Activated T-helper 1 cell treated with anti-CD3 and anti-CD28 coated beads, Interleukin-12 subunit alpha, Interleukin-12 subunit beta, Interleukin-2, Interleukin-4 antibody, amounts not matched to agents 30 ng/mL and 10 ng/mL and 1 ng/mL, durations not matched to agents 14 hours and 24 hours and 36 hours (primary cell): ENCODE results near the gene GRM7. TPM values are rescaled to one million over a fixed set of nuclear protein-coding genes. Genes with fewer than 3 reads are reported as not detected.

ENCODE experiments used
- DNase-seq: peaks from one replicate; pipeline ENCODE4 v3.0.0; 2021; ENCODE audit warnings: low spot score
- H3K27ac Mint-ChIP-seq: one replicate; pipeline ENCODE4 v1.8.0; 2021; ENCODE audit warnings: mild to moderate bottlenecking, mixed read lengths
- H3K27me3 Mint-ChIP-seq: one replicate; pipeline ENCODE4 v1.8.0; 2022; ENCODE audit warnings: mild to moderate bottlenecking, moderate library complexity, mixed read lengths; ENCODE audit not compliant: insufficient read depth
- H3K36me3 Mint-ChIP-seq: one replicate; pipeline ENCODE4 v1.8.0; 2021; ENCODE audit warnings: low read depth, mixed read lengths
- H3K4me1 Mint-ChIP-seq: one replicate; pipeline ENCODE4 v1.8.0; 2021; ENCODE audit warnings: low read depth, mixed read lengths
- H3K4me3 Mint-ChIP-seq: one replicate; pipeline ENCODE4 v1.8.0; 2021; ENCODE audit warnings: mild to moderate bottlenecking, moderate library complexity, mixed read lengths
- H3K9me3 Mint-ChIP-seq: one replicate; pipeline ENCODE4 v1.8.0; 2021; ENCODE audit warnings: mixed read lengths
- intact Hi-C: fragments of 100-400 bp; cut with micrococcal nuclease; formaldehyde crosslinking; loops from one replicate; pipeline ENCODE4 v1.15.1; 2024
- total RNA-seq: library from RNA; stranded (reverse); gene quantifications from 2 replicates; pipeline ENCODE4 v1.2.3, GENCODE V29; 2022

The GRM7 gene
- total RNA-seq, 1 donor from 2014 or later: not detected

- H3K9me3 Mint-ChIP-seq: no peaks in the 10 kb centered on the region
- H3K27me3 Mint-ChIP-seq: no peaks in the 10 kb centered on the region
- no peaks in the 10 kb centered on the region for H3K4me1 Mint-ChIP-seq
- H3K27ac Mint-ChIP-seq: no peak overlapping the region
- no peak overlapping the region for H3K4me3 Mint-ChIP-seq
- intact Hi-C loops: no loop called here
- no peak for DNase-seq
- H3K36me3 Mint-ChIP-seq: no peaks in the 10 kb centered on the region
These were observed 848.6 kb downstream of the GRM7 start for GRCh38 chr3:7709376-7710082.

DNA sequence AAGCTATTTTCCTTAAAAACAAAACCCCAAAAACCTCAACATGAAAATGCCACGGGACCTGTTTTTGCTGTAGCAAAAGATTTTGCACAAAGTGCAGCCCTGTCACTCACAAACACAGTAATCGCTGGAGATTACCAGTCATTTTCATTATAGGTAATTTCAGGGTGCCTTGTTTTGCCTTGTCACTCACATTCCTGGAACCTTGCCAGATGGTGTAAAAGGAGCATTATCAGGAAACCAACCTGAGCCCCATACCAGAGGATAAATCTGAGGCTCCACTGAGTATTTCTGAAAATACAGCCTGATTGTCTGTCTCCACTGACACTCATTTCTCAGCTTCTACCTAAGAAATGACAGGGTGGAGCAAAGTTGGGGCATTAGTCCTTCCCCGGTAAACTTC is 849.4 kb downstream of the GRM7 start:
- Mint-ChIP-seq H3K27me3 (no peaks in the 10 kb centered on the region), H3K4me1 (no peaks in the 10 kb centered on the region), H3K9me3 (no peaks in the 10 kb centered on the region), H3K4me3 (no peak overlapping the region), H3K36me3 (no peaks in the 10 kb centered on the region), H3K27ac (no peak overlapping the region)
- DNase-seq: no peak
- intact Hi-C loops: no loop called here

GRCh38 chr3:7713724-7714123 is 852.8 kb downstream of the GRM7 start:
- Mint-ChIP-seq H3K27me3 (no peaks in the 10 kb centered on the region), H3K9me3 (no peaks in the 10 kb centered on the region), H3K27ac (no peak overlapping the region), H3K4me1 (no peaks in the 10 kb centered on the region), H3K4me3 (no peak overlapping the region), H3K36me3 (no peaks in the 10 kb centered on the region)
- intact Hi-C loops: no loop called here
- DNase-seq: no peak

GRCh38 chr3:7720649-7721297 is 859.9 kb downstream of the GRM7 start:
- Mint-ChIP-seq H3K4me3 (no peak overlapping the region), H3K9me3 (no peaks in the 10 kb centered on the region), H3K27ac (no peak overlapping the region), H3K4me1 (no peaks in the 10 kb centered on the region), H3K36me3 (no peaks in the 10 kb centered on the region), H3K27me3 (no peaks in the 10 kb centered on the region)
- no peak for DNase-seq
- intact Hi-C loops: no loop called here

DNA sequence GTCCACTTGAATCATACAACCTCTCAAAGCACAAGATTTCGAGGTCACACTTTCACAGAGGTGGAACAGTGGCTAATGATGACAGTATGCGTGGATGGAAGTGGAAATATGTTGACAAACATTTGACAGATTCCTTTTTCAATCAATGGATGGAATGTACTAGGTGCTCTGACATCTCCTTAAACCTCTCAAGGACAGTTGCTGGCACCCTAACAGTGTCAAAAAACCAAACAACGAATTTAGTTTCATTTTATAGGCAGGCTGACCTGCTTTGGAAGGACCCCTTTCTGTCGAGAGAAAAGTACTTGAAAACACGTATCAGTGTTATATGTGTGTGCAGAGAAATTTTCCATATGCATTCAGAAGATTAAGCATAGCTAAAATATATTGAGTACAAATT is 861.0 kb downstream of the GRM7 start:
- intact Hi-C loops: no loop called here
- no peaks in the 10 kb centered on the region for H3K4me1 Mint-ChIP-seq
- H3K4me3 Mint-ChIP-seq: no peak overlapping the region
- H3K27me3 Mint-ChIP-seq: no peaks in the 10 kb centered on the region
- no peaks in the 10 kb centered on the region for H3K9me3 Mint-ChIP-seq
- no peak for DNase-seq
- H3K27ac Mint-ChIP-seq: no peak overlapping the region
- H3K36me3 Mint-ChIP-seq: no peaks in the 10 kb centered on the region

GRCh38 chr3:7728566-7729519 is 867.9 kb downstream of the GRM7 start:
- H3K36me3 Mint-ChIP-seq: no peaks in the 10 kb centered on the region
- no peak overlapping the region for H3K4me3 Mint-ChIP-seq
- no peak for DNase-seq
- H3K27me3 Mint-ChIP-seq: no peaks in the 10 kb centered on the region
- H3K27ac Mint-ChIP-seq: no peak overlapping the region
- no peaks in the 10 kb centered on the region for H3K4me1 Mint-ChIP-seq
- no peaks in the 10 kb centered on the region for H3K9me3 Mint-ChIP-seq
- intact Hi-C loops: no loop called here

- Mint-ChIP-seq H3K27ac (no peak overlapping the region), H3K27me3 (no peaks in the 10 kb centered on the region), H3K4me1 (no peaks in the 10 kb centered on the region), H3K9me3 (no peaks in the 10 kb centered on the region), H3K36me3 (no peaks in the 10 kb centered on the region), H3K4me3 (no peak overlapping the region)
- DNase-seq: no peak
- intact Hi-C loops: no loop called here
These were observed 873.0 kb downstream of the GRM7 start for GRCh38 chr3:7733933-7734332.

- no peak overlapping the region for H3K4me3 Mint-ChIP-seq
- no peak overlapping the region for H3K27ac Mint-ChIP-seq
- H3K9me3 Mint-ChIP-seq: no peaks in the 10 kb centered on the region
- DNase-seq: no peak
- H3K36me3 Mint-ChIP-seq: no peaks in the 10 kb centered on the region
- no peaks in the 10 kb centered on the region for H3K27me3 Mint-ChIP-seq
- intact Hi-C loops: no loop called here
- no peaks in the 10 kb centered on the region for H3K4me1 Mint-ChIP-seq
These were observed 873.5 kb downstream of the GRM7 start for GRCh38 chr3:7734456-7734855.

DNA sequence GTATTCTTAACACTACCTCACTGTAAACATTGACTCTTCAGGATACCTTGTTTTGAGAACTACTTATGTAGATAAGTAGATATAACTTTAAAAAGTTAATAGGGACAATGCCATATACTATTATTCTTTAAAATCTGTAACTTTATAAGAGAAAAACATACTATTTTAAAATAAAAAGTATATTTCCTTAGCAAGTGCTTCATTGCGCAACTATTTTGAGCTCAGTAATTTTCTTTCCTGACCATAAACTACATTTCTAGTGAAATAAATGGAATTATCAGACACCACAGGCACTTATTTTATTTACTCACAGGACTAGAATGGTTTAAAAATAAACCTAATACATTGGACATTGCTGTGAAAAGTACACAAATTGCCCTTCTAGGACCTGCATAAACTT is 876.3 kb downstream of the GRM7 start:
- Mint-ChIP-seq H3K27me3 (no peaks in the 10 kb centered on the region), H3K4me3 (no peak overlapping the region), H3K9me3 (no peaks in the 10 kb centered on the region), H3K4me1 (no peaks in the 10 kb centered on the region), H3K27ac (no peak overlapping the region), H3K36me3 (no peaks in the 10 kb centered on the region)
- intact Hi-C loops: no loop called here
- no peak for DNase-seq

DNA sequence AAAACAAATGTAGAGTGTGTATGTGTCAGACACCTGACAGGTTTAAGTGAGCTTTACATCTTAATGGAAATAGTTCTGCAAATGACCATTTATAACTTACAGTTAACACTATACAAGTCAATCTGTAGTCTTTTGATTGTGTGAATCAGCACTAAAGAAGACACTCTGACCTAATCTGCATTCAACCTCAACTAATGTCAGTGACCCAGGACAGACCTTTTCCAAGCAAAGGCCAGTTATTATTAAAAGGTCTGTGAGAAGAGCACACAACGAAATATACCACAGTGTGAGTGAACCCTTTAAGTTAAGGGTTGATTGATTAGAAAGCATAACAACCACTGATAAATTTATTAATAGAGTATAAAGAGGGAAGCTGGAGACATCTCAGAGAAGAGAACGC is 878.8 kb downstream of the GRM7 start:
- H3K4me1 Mint-ChIP-seq: no peaks in the 10 kb centered on the region
- no peaks in the 10 kb centered on the region for H3K9me3 Mint-ChIP-seq
- DNase-seq: no peak
- no peaks in the 10 kb centered on the region for H3K36me3 Mint-ChIP-seq
- H3K4me3 Mint-ChIP-seq: no peak overlapping the region
- intact Hi-C loops: no loop called here
- no peaks in the 10 kb centered on the region for H3K27me3 Mint-ChIP-seq
- peak overlapping the region; percentile 0 for H3K27ac Mint-ChIP-seq

DNA sequence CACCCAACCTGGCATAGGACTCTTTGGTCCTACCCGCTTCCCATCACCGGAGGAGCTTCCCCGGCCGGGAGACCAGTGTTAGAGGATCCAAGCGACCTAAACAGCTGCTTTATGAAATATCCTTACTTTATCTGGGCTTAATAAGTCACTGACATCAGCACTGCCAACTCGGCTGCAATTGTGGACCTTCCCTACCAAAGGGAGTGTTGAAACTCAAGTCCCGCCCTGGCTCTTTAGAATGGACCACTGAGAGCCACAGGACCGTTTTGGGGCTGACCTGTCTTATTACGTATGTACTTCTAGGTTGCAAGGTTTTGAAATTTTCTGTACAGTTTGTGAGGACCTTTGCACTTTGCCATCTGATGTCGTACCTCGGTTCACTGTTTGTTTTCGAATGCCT is 879.5 kb downstream of the GRM7 start:
- H3K27ac Mint-ChIP-seq: no peak overlapping the region
- no peak overlapping the region for H3K4me3 Mint-ChIP-seq
- no peaks in the 10 kb centered on the region for H3K9me3 Mint-ChIP-seq
- intact Hi-C loops: no loop called here
- no peaks in the 10 kb centered on the region for H3K27me3 Mint-ChIP-seq
- DNase-seq: no peak
- H3K4me1 Mint-ChIP-seq: no peaks in the 10 kb centered on the region
- H3K36me3 Mint-ChIP-seq: no peaks in the 10 kb centered on the region

- H3K27ac Mint-ChIP-seq: no peak overlapping the region
- no peak for DNase-seq
- intact Hi-C loops: no loop called here
These were observed 883.9 kb downstream of the GRM7 start for GRCh38 chr3:7744850-7745249.

DNA sequence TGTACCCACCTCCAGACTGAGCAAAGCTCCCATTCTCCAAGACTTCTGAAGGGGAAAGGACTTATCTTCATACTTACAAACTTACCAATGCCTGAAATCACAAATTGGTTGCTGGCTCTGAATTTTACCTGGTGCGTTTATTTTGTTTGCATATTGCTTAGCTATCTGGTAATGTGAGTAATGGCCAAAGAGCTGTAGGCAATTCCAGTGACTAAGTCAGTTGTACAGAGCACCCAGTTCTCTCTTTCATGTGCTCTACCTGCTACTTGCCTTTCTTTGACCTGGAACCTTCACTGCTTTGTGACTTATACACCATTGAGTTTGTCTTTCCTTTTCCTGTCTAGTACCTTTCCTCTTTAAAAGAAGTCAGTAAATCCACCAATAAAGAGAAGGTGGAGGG is 884.8 kb downstream of the GRM7 start:
- H3K9me3 Mint-ChIP-seq: no peaks in the 10 kb centered on the region
- DNase-seq: no peak
- no peak overlapping the region for H3K4me3 Mint-ChIP-seq
- intact Hi-C loops: no loop called here
- no peak overlapping the region for H3K27ac Mint-ChIP-seq
- H3K4me1 Mint-ChIP-seq: no peaks in the 10 kb centered on the region
- H3K36me3 Mint-ChIP-seq: no peaks in the 10 kb centered on the region
- no peaks in the 10 kb centered on the region for H3K27me3 Mint-ChIP-seq

More at GRCh38 chr3:7744850-7745249, 883.9 kb downstream of the GRM7 start:
- H3K9me3 Mint-ChIP-seq: no peaks in the 10 kb centered on the region
- no peak overlapping the region for H3K4me3 Mint-ChIP-seq
- H3K27me3 Mint-ChIP-seq: no peaks in the 10 kb centered on the region
- H3K4me1 Mint-ChIP-seq: no peaks in the 10 kb centered on the region
- no peaks in the 10 kb centered on the region for H3K36me3 Mint-ChIP-seq
